GM12892 (cell line): Measurements from ENCODE around the gene MINK1.

Source experiments
- POLR2A ChIP-seq: IDR thresholded peaks from 2 replicates; pipeline ENCODE4 v1.6.1; 2011; ENCODE audit warnings: low read depth, low read length, control low read depth
- POLR2AphosphoS5 ChIP-seq: IDR thresholded peaks from 2 replicates; pipeline ENCODE4 v1.6.1; 2011; ENCODE audit warnings: low read depth, low read length, control low read depth
- TAF1 ChIP-seq: IDR thresholded peaks from 2 replicates; pipeline ENCODE4 v1.6.1; 2011; ENCODE audit warnings: low read depth, mild to moderate bottlenecking, control low read depth, low read length, borderline replicate concordance

- TF ChIP-seq TAF1: 0 out of 2 replicates have a peak, but pooled peaks have one; percentile 40
- peak; percentile 62; the same call in 1 of the 2 replicates for TF ChIP-seq POLR2AphosphoS5
- TF ChIP-seq POLR2A: no peak
Observed at GRCh38 chr17:4940555-4941318, 107.6 kb downstream of the MINK1 start.
